Cardiac muscle cell (in vitro differentiated cells and primary cell): ENCODE data around the gene MXD3. TPM values are rescaled to one million over a fixed set of nuclear protein-coding genes. Genes with fewer than 3 reads are reported as not detected.
"Not testable (repeated sequence)": the region's sequence is repeated elsewhere in the genome, so short reads cannot be mapped to it uniquely, and the experiment has no call there.

Experiments used
- DNase-seq, 2 donors: peaks; one replicate each; pipeline versions ENCODE4 v3.0.0 to v3.0.0-alpha.2; 2010 to 2017; ENCODE audit warnings: low read depth in 1 of 2, low spot score in 1 of 2
- H3K27ac ChIP-seq: fragments of 200-600 bp; sonication (generic); 2 replicates; pipeline ENCODE4 v1.5.1; 2016
- H3K27me3 ChIP-seq: fragments of 200-600 bp; sonication (generic); 2 replicates; pipeline ENCODE4 v1.6.0; 2016; ENCODE audit warnings: control low read depth
- H3K36me3 ChIP-seq: fragments of 200-600 bp; sonication (generic); 2 replicates; pipeline ENCODE4 v1.5.1; 2016; ENCODE audit warnings: control low read depth
- H3K4me1 ChIP-seq: fragments of 200-600 bp; sonication (generic); 2 replicates; pipeline ENCODE4 v1.8.1; 2017; ENCODE audit warnings: low read depth, mild to moderate bottlenecking, mixed run types
- H3K4me3 ChIP-seq: fragments of 200-600 bp; sonication (generic); 2 replicates; pipeline ENCODE4 v1.5.1; 2016; ENCODE audit warnings: mild to moderate bottlenecking
- H3K9me3 ChIP-seq: fragments of 200-600 bp; sonication (generic); 2 replicates; pipeline ENCODE4 v1.5.1; 2017; ENCODE audit warnings: low read depth, mild to moderate bottlenecking, control low read depth
- CTCF ChIP-seq: IDR thresholded peaks from 2 replicates; pipeline ENCODE4 v1.5.1; 2012; ENCODE audit warnings: low read depth, mild to moderate bottlenecking, low read length
- polyA plus RNA-seq: library from polyadenylated mRNA; unstranded; fragments of >200 nt; fragmentation: Nextera tagmentation; extraction: Ambion mirVana; gene quantifications from 2 replicates; pipeline ENCODE4 v1.2.1, GENCODE V29; 2016
- total RNA-seq: library from RNA; depleted of rRNA; stranded (reverse); fragments of >200 nt; gene quantifications from 2 replicates; pipeline ENCODE4 v1.2.3, GENCODE V29; 2016

Gene MXD3
- total RNA-seq (15.2 and 112 TPM in 2 replicates), polyA plus RNA-seq (7.3 and 50.5 TPM in 2 replicates)

DNA sequence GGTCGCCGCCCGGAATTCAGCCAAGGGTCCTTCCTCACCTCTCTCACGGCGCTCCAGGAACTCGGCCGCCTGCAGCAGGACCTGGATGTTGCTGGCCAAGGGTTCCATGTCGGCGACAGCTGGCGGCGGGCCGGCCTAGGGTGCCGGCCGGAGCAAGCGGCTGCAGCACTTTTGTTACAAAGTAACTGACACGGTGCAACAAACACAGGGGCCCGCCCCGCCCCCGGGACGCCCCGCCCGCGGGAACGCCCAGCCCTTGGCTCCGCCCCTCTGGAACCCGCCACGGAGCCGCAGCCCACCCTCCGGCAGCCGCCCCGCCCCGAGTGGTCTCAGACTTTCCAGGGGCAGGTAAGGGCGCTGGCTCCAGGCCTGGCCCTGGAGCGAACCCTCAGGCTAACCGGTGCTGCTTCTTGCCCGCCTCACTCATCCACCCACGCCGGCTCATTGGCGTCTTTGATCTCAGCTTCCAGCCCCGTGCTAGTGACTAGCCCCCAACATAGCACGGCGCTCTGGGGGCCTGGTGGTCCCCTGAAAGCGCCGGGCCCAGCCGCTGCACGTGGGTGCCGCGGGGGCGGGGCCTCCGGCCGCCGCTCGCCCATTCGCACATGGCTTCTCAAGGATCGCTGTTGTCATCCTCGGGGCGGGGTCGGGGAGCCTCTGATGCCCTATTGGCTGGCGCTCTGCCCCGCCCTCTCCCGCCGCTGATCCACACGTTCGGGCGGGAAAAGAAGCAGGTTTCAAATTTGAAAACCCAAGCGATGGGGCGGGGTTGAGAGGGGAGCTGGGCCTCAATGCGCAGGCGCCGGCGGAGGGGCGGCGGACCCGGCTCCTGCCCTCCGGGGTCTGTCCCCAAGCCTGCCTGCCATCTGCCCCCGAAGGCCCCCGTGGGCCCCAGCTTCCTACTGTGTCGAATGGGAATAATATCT lies at the start of gene MXD3:
TSS of gene MXD3 (minus strand) at position 176 of the 926 bp plus-strand sequence. CDS start at position 108, 68 bp downstream.
- Histone ChIP-seq H3K9me3 (no peaks in the 10 kb centered on the region), H3K4me1 (no peaks in the 10 kb centered on the region), H3K27me3 (no peaks in the 10 kb centered on the region), H3K27ac (peak within 1 kb of the TSS; percentile 58), H3K36me3 (no peaks in the 10 kb centered on the region), H3K4me3 (peak within 1 kb of the TSS; percentile 41)
- TF ChIP-seq CTCF, result no peak
- DNase-seq, result peak; percentile 96 to 99

GRCh38 chr5:177360740-177361139 lies 49.0 kb upstream of the MXD3 start:
- not testable (repeated sequence) for H3K36me3 ChIP-seq, H3K27ac ChIP-seq, H3K27me3 ChIP-seq, H3K9me3 ChIP-seq, DNase-seq, H3K4me3 ChIP-seq
- peaks cover 29% of the 10 kb centered on the region for H3K4me1 ChIP-seq

- no peak for TF ChIP-seq CTCF
- no peaks in the 10 kb centered on the region for H3K27me3 ChIP-seq
- peak overlapping the region; percentile 76 for H3K27ac ChIP-seq
- DNase-seq, result no peak
- peaks cover 25% of the 10 kb centered on the region for H3K4me1 ChIP-seq
- H3K4me3 ChIP-seq, result no peak overlapping the region
- no peaks in the 10 kb centered on the region for H3K36me3 ChIP-seq
- no peaks in the 10 kb centered on the region for H3K9me3 ChIP-seq
These were observed 48.2 kb upstream of the MXD3 start for GRCh38 chr5:177359860-177360259.

- no peaks in the 10 kb centered on the region for H3K9me3 ChIP-seq
- peak in 1 of 2 donors; percentile 48 for DNase-seq
- no peaks in the 10 kb centered on the region for H3K27me3 ChIP-seq
- no peak overlapping the region for H3K4me3 ChIP-seq
- peaks cover 25% of the 10 kb centered on the region for H3K4me1 ChIP-seq
- no peaks in the 10 kb centered on the region for H3K36me3 ChIP-seq
- TF ChIP-seq CTCF, result no peak
- peak overlapping the region; percentile 76 for H3K27ac ChIP-seq
These were observed 47.8 kb upstream of the MXD3 start for GRCh38 chr5:177359451-177359851.

DNA sequence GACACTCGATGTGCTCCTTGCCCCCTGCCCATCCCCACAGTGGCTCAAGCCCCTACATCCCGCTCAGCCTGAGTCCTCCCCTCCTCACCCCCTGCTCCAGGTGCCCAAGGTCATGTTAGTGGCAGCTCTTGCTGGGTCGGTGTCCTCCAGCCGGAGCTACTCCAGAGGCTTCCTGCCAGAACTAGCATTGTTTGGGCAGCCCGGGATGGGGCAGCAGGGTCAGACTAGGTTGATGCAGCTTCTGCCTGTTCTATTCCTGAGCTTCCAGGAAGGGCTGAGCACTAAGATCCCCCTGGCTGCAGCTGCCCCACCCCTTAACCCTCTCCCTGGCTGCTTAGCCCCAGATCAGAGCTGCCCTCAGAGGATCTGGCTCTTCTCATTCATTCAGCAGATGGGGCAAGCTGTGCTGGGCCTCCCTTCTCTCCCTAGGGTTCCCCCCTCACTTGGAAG lies 46.7 kb upstream of the MXD3 start:
- TF ChIP-seq CTCF, result no peak
- peaks cover 25% of the 10 kb centered on the region for H3K4me1 ChIP-seq
- no peaks in the 10 kb centered on the region for H3K36me3 ChIP-seq
- no peaks in the 10 kb centered on the region for H3K9me3 ChIP-seq
- DNase-seq, result no peak
- H3K4me3 ChIP-seq, result no peak overlapping the region
- no peaks in the 10 kb centered on the region for H3K27me3 ChIP-seq
- H3K27ac ChIP-seq, result peak overlapping the region; percentile 76
